ENCODE results near the gene GSN. TPM values are rescaled to one million over a fixed set of nuclear protein-coding genes. Genes with fewer than 3 reads are reported as not detected.

Gene GSN
- total and polyA plus RNA-seq, 2 of the 13 experiments (the other 11 are each of a cell fraction or from before 2014, with no cell fraction given) = 294 to 307 TPM

- TF ChIP-seq JDP2 (CRISPR knock-in tag; IDR thresholded peaks at IDR 0.05; ENCODE audit: borderline replicate concordance) = no peak
- TF ChIP-seq CREB1 (IDR thresholded peaks at IDR 0.05) = no peak
- peak; percentile 14; the same call in 1 of the 2 replicates for TF ChIP-seq CREB1 (CRISPR knock-in tag; IDR thresholded peaks at IDR 0.05)
- no peak for TF ChIP-seq ZFX (CRISPR knock-in tag; IDR thresholded peaks at IDR 0.05; ENCODE audit: low read depth)
- TF ChIP-seq HIC2 (CRISPR knock-in tag; IDR thresholded peaks at IDR 0.05; ENCODE audit: low read depth) = no peak
- TF ChIP-seq RFX1 (IDR thresholded peaks at IDR 0.05) = no peak
- no peak for TF ChIP-seq TCF12 (IDR thresholded peaks at IDR 0.05)
- no peak for TF ChIP-seq TCF12 (CRISPR knock-in tag; IDR thresholded peaks at IDR 0.05)
- TF ChIP-seq HMGXB3 (CRISPR knock-in tag; IDR thresholded peaks at IDR 0.05; ENCODE audit: borderline replicate concordance) = no peak
- TF ChIP-seq BRF2 (CRISPR knock-in tag; IDR thresholded peaks at IDR 0.05) = no peak
- TF ChIP-seq SMC3 (IDR thresholded peaks at IDR 0.05; ENCODE audit: low read length) = no peak
- TF ChIP-seq MBD4 (IDR thresholded peaks at IDR 0.05; ENCODE audit: borderline replicate concordance, low read length) = no peak
- no peak for TF ChIP-seq ZXDC (CRISPR knock-in tag; IDR thresholded peaks at IDR 0.05)
- no peak for TF ChIP-seq ZNF496 (CRISPR knock-in tag; IDR thresholded peaks at IDR 0.05; ENCODE audit: insufficient replicate concordance)
- no peak for TF ChIP-seq ZFY (CRISPR knock-in tag; IDR thresholded peaks at IDR 0.05)
- peak; percentile 26; the same call in 1 of the 2 replicates for TF ChIP-seq THAP11 (CRISPR knock-in tag; IDR thresholded peaks at IDR 0.05)
- no peak for TF ChIP-seq PITX1 (CRISPR knock-in tag; IDR thresholded peaks at IDR 0.05)
- peak; percentile 80; the same call in 1 of the 2 replicates for TF ChIP-seq NFIC (IDR thresholded peaks at IDR 0.05; ENCODE audit: low read length)
- TF ChIP-seq JARID2 (CRISPR knock-in tag; IDR thresholded peaks at IDR 0.05; ENCODE audit: insufficient replicate concordance) = no peak
- no peak for TF ChIP-seq ZNF782 (CRISPR knock-in tag; IDR thresholded peaks at IDR 0.05; ENCODE audit: borderline replicate concordance)
Measured at GRCh38 chr9:121368138-121368522, 100.2 kb downstream of the GSN start (continued).

Data from HepG2 (cell line).